Adrenal gland (tissue), 5 donors: ENCODE data around the gene TTLL5.

Source experiments
- POLR2A ChIP-seq, 2 donors: fragments of 450-650 bp; IDR thresholded peaks; one replicate each; pipeline ENCODE4 v1.6.1; 2017; ENCODE audit warnings: antibody characterized with exemption in 2 of 2, mild to moderate bottlenecking in 2 of 2, moderate library complexity in 1 of 2
- TF ChIP-seq, protein P1 (sequence below), 6 experiments: fragments of 450-650 bp in 4 of 6; fragments of 200-600 bp in 2 of 6; sonication (generic) in 1 of 6; IDR thresholded peaks; 1 replicate in 5 of 6; 2 replicates in 1 of 6; pipeline versions ENCODE4 v1.5.1 to v1.8.0; 2016 to 2021; ENCODE audit warnings: antibody characterized with exemption in 6 of 6, mild to moderate bottlenecking in 2 of 6, moderate library complexity in 1 of 6
- donor health status: DM: no; HTN: no; CAD: no.

DNA sequence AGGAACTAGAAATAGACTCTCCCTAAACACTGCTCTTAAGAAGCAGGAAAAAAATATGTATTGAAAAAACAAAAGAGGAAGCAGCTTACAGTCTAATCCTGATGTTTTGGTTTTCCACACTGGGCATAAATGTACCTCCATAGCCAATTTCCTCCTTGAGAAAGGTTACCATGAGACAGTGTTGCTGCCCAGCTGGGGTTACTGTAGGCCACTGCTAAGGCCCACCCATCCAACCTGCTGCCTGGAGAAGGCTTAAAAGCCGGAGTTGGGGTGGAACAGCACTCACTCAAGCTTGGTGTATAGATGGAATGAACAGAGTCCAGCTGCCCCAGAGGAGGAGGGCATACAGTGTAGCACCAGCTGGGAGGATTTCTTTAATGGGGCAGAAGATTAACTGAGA is 41.5 kb upstream of the TTLL5 start:
- TF ChIP-seq, protein P1, sequence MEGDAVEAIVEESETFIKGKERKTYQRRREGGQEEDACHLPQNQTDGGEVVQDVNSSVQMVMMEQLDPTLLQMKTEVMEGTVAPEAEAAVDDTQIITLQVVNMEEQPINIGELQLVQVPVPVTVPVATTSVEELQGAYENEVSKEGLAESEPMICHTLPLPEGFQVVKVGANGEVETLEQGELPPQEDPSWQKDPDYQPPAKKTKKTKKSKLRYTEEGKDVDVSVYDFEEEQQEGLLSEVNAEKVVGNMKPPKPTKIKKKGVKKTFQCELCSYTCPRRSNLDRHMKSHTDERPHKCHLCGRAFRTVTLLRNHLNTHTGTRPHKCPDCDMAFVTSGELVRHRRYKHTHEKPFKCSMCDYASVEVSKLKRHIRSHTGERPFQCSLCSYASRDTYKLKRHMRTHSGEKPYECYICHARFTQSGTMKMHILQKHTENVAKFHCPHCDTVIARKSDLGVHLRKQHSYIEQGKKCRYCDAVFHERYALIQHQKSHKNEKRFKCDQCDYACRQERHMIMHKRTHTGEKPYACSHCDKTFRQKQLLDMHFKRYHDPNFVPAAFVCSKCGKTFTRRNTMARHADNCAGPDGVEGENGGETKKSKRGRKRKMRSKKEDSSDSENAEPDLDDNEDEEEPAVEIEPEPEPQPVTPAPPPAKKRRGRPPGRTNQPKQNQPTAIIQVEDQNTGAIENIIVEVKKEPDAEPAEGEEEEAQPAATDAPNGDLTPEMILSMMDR (IDR thresholded peaks at IDR 0.05) = no peak
- no peak for TF ChIP-seq POLR2A (IDR thresholded peaks at IDR 0.05)
